K562 (cell line): Measurements from ENCODE around the gene CENPN.

ENCODE experiments used
- ARID3A ChIP-seq: IDR thresholded peaks from 2 replicates; pipeline ENCODE4 v1.6.1; 2012; ENCODE audit warnings: low read depth, low read length, improper control_type of control experiment, borderline replicate concordance
- CTCF ChIP-seq, 3 experiments: IDR thresholded peaks in 2 of 3; conservative IDR thresholded peaks in 1 of 3; 2 replicates each; pipeline ENCODE4 v1.5.1; 2011 to 2012; ENCODE audit warnings: low read length in 3 of 3, mild to moderate bottlenecking in 3 of 3, control low read depth in 2 of 3, improper control_type of control experiment in 1 of 3, inconsistent platforms in 1 of 3, low read depth in 1 of 3, mixed read lengths in 1 of 3, moderate library complexity in 1 of 3; ENCODE audit not compliant: insufficient read depth in 2 of 3
- EP300 ChIP-seq: IDR thresholded peaks from 2 replicates; pipeline ENCODE4 v1.6.1; 2012; ENCODE audit warnings: low read length, improper control_type of control experiment
- LARP7 ChIP-seq: fragments of 450-650 bp; IDR thresholded peaks from 2 replicates; pipeline ENCODE4 v1.6.1; 2016
- MIER1 ChIP-seq: fragments of 450-650 bp; IDR thresholded peaks from 2 replicates; pipeline ENCODE4 v1.6.1; 2016; ENCODE audit warnings: antibody characterized with exemption, mild to moderate bottlenecking, low read depth
- MXI1 ChIP-seq: IDR thresholded peaks from 2 replicates; pipeline ENCODE4 v1.6.1; 2011; ENCODE audit warnings: low read depth, mild to moderate bottlenecking, improper control_type of control experiment, low read length
- SIN3A ChIP-seq, 2 experiments: fragments of 150-350 bp in 1 of 2; IDR thresholded peaks; 2 replicates each; pipeline ENCODE4 v1.6.1; 2011 to 2016; ENCODE audit warnings: borderline replicate concordance in 2 of 2, low read depth in 2 of 2, low read length in 2 of 2, mild to moderate bottlenecking in 2 of 2, moderate library complexity in 2 of 2; ENCODE audit not compliant: control insufficient read depth in 1 of 2
- ZBTB1 ChIP-seq: sonication (generic); formaldehyde crosslinking; IDR thresholded peaks from 2 replicates; pipeline ENCODE4 v1.8.1; 2023; ENCODE audit warnings: missing genetic modification reagents, low read depth, mild to moderate bottlenecking, borderline replicate concordance
- ZNF239 ChIP-seq: fragments of 250-450 bp; sonication (Bioruptor Pico); IDR thresholded peaks from 2 replicates; pipeline ENCODE4 v1.4.0; 2020; ENCODE audit warnings: mild to moderate bottlenecking

- no peak for TF ChIP-seq MXI1
- no peak for TF ChIP-seq MIER1
- no peak for TF ChIP-seq ZNF239 (CRISPR knock-in tag)
- TF ChIP-seq CTCF (IDR thresholded peaks at IDR 0.05 in 2 of 3, conservative IDR thresholded peaks at IDR 0.05 in 1 of 3; ENCODE audit: insufficient read depth in 2 of 3, low read depth in 1 of 3, low read length in 3 of 3): no peak
- TF ChIP-seq SIN3A (IDR thresholded peaks at IDR 0.05; ENCODE audit: borderline replicate concordance in 2 of 2, control insufficient read depth in 1 of 2, low read depth in 2 of 2, low read length in 2 of 2): no peak
- TF ChIP-seq LARP7: no peak
- no peak for TF ChIP-seq ZBTB1 (CRISPR knock-in tag)
- no peak for TF ChIP-seq EP300
- TF ChIP-seq ARID3A: no peak
Measured at GRCh38 chr16:81041696-81042095, 34.7 kb downstream of the CENPN start.
